Naive thymus-derived CD8-positive, alpha-beta T cell (primary cell): ENCODE measurements around the gene DDX4. TPM values are rescaled to one million over a fixed set of nuclear protein-coding genes. Genes with fewer than 3 reads are reported as not detected.
"Not testable (repeated sequence)": the region's sequence is repeated elsewhere in the genome, so short reads cannot be mapped to it uniquely, and the experiment has no call there.

Source experiments
- ATAC-seq, 2 donors: fragments of 150-1000 bp; cut with Tn5 transposase in 1 of 2; sonication (Bioruptor Pico), chemical (Tn5 transposase) in 1 of 2; 1 replicate in 1 of 2; 2 replicates in 1 of 2; pipeline ENCODE4 v1.10.0; 2021; ENCODE audit warnings: mild to moderate bottlenecking in 2 of 2, moderate library complexity in 2 of 2
- POLR2A ChIA-PET: fragments of 350-600 bp; sonication (Branson Sonifier 250); formaldehyde crosslinking; loops from one replicate; lab custom pipeline; 2021; ENCODE audit warnings: antibody characterized with exemption; lab: Charles Lee
- DNase-seq, 10 donors: peaks; one replicate each; pipeline versions ENCODE4 v3.0.0 to v3.0.0-alpha.2; 2020 to 2022
- H3K27ac Mint-ChIP-seq, 10 donors: one replicate each; pipeline ENCODE4 v1.8.0; 2020 to 2022; ENCODE audit warnings: mild to moderate bottlenecking in 10 of 10, mixed read lengths in 10 of 10, moderate library complexity in 4 of 10, inconsistent platforms in 1 of 10
- H3K27me3 Mint-ChIP-seq, 5 donors: one replicate each; pipeline ENCODE4 v1.8.0; 2021 to 2022; ENCODE audit warnings: mixed read lengths in 5 of 5
- H3K36me3 Mint-ChIP-seq, 3 donors: one replicate each; pipeline ENCODE4 v1.8.0; 2020 to 2022; ENCODE audit warnings: mixed read lengths in 3 of 3, mild to moderate bottlenecking in 2 of 3, inconsistent platforms in 1 of 3
- H3K4me1 Mint-ChIP-seq, 4 donors: one replicate each; pipeline ENCODE4 v1.8.0; 2021 to 2022; ENCODE audit warnings: mixed read lengths in 4 of 4
- H3K4me3 Mint-ChIP-seq, 10 donors: one replicate each; pipeline ENCODE4 v1.8.0; 2020 to 2022; ENCODE audit warnings: mild to moderate bottlenecking in 10 of 10, mixed read lengths in 10 of 10, moderate library complexity in 6 of 10, inconsistent platforms in 1 of 10
- H3K9me3 Mint-ChIP-seq, 9 donors: one replicate each; pipeline ENCODE4 v1.8.0; 2020 to 2022; ENCODE audit warnings: mixed read lengths in 9 of 9, mild to moderate bottlenecking in 3 of 9, inconsistent platforms in 1 of 9, moderate library complexity in 1 of 9
- polyA plus RNA-seq, 3 donors: library from polyadenylated mRNA; unstranded; fragments of 300-500 nt; fragmentation: Illumina TruSeq; gene quantifications; one replicate each; pipeline ENCODE4 v1.2.3, GENCODE V29; 2021
- total RNA-seq, 8 experiments: library from RNA in 2 of 8; stranded (reverse) in 2 of 8; gene quantifications; one replicate each; pipeline ENCODE4 v1.2.3 and lab custom pipeline; 2021 to 2026

Gene DDX4
- total RNA-seq (not detected), polyA plus RNA-seq (not detected), total RNA-seq (lab: John Stamatoyannopoulos, UW) (0 to 0.35 (median 0.04) reads per million in 6 experiments)

DNA sequence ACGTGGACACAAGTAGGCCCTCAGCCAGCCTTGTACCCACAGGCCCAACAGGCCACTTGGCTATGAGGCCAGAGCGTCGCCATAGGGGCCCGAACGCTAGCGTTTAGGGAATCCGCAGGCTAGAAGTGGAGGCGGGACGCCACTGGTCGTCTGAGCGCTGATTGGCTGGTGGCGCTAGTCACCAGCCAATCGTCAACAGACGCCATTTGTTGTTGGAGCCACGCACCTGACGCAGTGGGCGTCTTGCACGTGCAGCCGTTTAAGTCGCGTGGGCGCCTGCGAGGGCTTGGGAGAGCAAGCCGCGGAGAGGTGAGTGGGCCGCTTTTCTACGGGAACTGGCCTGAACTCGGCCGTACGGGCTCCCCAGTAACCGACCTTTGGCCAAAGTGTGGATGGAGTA lies at the start of gene DDX4:
Gene DDX4 (plus strand): TSS at position 269 of the 400 bp plus-strand sequence. CDS start 903 bp downstream, outside the sequence.
- Mint-ChIP-seq H3K4me3 (no peak within 1 kb of the TSS), H3K4me1 (no peaks in the 10 kb centered on the region), H3K9me3 (no peaks in the 10 kb centered on the region), H3K36me3 (no peaks in the 10 kb centered on the region), H3K27ac (no peak within 1 kb of the TSS), H3K27me3 (peaks cover 0 to 2% (median 0%) of the 10 kb centered on the region in 5 donors)
- ATAC-seq: no peak
- POLR2A ChIA-PET: no interaction called here
- no peak for DNase-seq

DNA sequence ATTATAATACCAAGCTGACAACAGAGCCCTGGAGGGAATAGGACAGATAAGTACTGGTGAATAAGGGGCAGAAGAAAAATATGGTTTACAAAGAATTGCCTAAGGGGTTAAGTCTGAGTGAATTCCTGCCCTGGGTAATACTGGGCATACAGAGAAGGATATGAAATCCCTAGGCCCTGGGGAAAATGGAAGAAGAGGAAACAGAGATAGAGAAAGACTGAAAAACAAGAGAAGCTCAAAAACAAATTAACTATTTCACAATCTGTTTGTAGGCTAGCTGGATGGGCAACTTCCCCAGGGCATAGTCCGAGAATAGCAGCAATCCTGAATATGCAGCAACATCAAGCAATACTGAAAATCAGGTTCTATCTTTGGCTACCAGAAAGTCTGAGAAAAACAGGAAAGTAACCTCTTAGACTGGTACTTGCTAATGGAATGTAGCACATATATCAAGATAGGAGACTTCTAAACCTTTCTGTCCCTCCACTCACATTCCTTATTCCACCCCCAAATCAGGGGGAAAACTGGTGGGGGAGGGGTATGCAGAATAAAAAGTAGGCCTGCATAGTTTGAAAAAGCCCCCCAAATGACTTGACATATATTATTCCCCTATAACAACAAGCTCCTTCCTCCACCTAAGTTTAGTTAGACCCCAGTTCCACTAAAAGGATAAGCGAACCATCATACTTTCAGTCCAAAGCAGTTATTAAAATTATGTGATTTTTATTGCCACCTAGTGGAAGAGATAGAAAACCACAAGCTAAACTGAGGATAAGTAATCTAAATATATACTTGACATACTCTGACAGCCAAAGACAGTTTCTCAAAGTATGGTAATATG lies 46.4 kb upstream of the DDX4 start:
- no peaks in the 10 kb centered on the region for H3K27me3 Mint-ChIP-seq
- no peak overlapping the region for H3K4me3 Mint-ChIP-seq
- no peak overlapping the region for H3K27ac Mint-ChIP-seq
- H3K4me1 Mint-ChIP-seq: peaks cover 2 to 9% (median 5%) of the 10 kb centered on the region in 4 donors
- H3K36me3 Mint-ChIP-seq: peaks cover 0 to 14% (median 6%) of the 10 kb centered on the region in 3 donors
- ATAC-seq: peak; percentile 47 to 57
- POLR2A ChIA-PET: interaction anchor here (0.9 kb wide), 1 partner anchor 519 kb away, joined by 4 read pairs; no protein-coding TSS in a partner anchor
- DNase-seq: peak in 3 of 10 donors; percentile 54 to 63 (median 57)
- no peaks in the 10 kb centered on the region for H3K9me3 Mint-ChIP-seq

DNA sequence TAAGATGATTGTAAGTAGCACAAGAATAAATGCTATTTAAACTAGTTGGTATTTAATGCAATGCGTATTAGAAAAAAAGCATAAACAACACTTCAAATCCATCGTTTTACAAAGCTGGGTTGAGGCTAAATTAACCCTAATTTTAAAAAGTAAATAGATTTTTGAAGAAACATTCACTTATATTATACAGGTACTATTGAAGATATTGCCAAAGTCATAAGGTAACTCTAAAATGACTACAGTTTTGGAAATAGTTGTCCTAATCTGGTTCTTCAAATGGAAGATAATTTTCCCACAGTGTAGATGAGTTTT lies 45.8 kb upstream of the DDX4 start:
- H3K4me1 Mint-ChIP-seq: peaks cover 2 to 9% (median 5%) of the 10 kb centered on the region in 4 donors
- H3K4me3 Mint-ChIP-seq: no peak overlapping the region
- no peaks in the 10 kb centered on the region for H3K9me3 Mint-ChIP-seq
- no peak overlapping the region for H3K27ac Mint-ChIP-seq
- H3K27me3 Mint-ChIP-seq: no peaks in the 10 kb centered on the region
- DNase-seq: no peak
- no peak for ATAC-seq
- POLR2A ChIA-PET: interaction anchor here (0.9 kb wide), 1 partner anchor 520 kb away, joined by 4 read pairs; no protein-coding TSS in a partner anchor
- peaks cover 0 to 16% (median 8%) of the 10 kb centered on the region in 3 donors for H3K36me3 Mint-ChIP-seq

DNA sequence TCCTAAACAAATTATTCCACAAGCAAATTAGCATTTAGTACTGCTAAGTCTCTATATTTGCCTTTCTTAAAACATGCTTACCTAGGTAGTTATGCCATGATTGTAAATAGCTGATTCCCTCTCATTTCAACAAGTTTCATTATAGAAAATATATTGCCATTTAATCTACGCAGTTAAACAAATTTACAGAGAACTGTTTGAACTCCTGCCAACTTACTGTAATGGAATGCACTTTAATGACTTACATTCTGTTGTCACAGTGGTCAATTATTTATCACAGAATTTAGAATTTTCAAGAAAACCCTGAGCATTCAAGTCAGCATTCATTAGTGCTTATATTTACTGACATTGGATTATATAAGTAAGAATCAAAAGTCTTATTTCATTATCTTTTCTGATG lies 45.4 kb upstream of the DDX4 start:
- H3K9me3 Mint-ChIP-seq: no peaks in the 10 kb centered on the region
- no peak overlapping the region for H3K27ac Mint-ChIP-seq
- POLR2A ChIA-PET: interaction anchor here (0.9 kb wide), 1 partner anchor 520 kb away, joined by 4 read pairs; no protein-coding TSS in a partner anchor

DNA sequence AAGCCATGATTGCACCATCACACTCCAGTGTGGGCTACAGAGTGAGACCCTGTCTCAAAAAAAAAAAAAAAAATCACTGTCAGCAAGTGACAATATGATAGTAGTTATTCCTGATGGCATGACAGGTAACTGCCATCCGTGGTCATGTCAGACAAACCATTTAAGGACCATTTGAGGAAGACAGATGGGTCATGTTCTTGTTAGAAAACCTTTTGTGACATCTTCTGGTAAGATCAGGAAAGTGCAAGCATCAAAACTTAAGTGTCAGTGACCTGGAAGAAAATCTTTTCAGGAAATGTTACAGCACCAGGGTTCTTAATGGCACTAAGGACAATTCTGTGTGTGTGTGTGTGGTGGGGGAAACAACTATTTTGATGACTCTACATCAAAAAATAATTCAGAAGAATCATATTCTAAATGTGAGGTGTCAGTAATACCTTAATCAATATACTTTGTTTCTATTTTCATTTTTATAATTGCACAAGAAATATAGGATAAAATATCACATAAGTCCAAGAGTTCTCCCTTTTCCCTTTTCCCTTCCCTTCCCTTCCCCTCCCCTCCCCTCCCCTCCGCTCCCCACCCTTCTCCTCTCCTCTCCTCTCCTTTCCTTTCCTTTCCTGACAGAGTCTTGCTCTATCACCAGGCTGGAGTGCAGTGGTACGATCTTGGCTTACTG lies 43.6 kb upstream of the DDX4 start:
- H3K27me3 Mint-ChIP-seq: no peaks in the 10 kb centered on the region
- ATAC-seq (no peak), DNase-seq (peak in 2 of 10 donors; percentile 6 to 8)
- H3K36me3 Mint-ChIP-seq: peaks cover 0 to 22% (median 10%) of the 10 kb centered on the region in 3 donors
- no peak overlapping the region for H3K4me3 Mint-ChIP-seq
- POLR2A ChIA-PET: interaction anchor here (0.7 kb wide), 1 partner anchor 117 kb away, joined by 3 read pairs; no protein-coding TSS in a partner anchor
- H3K27ac Mint-ChIP-seq: no peak overlapping the region
- no peaks in the 10 kb centered on the region for H3K9me3 Mint-ChIP-seq
- peaks cover 2 to 9% (median 5%) of the 10 kb centered on the region in 4 donors for H3K4me1 Mint-ChIP-seq

More for the DNA sequence above, 45.4 kb upstream of the DDX4 start:
- ATAC-seq: no peak
- DNase-seq: no peak
- Mint-ChIP-seq H3K4me3 (no peak overlapping the region), H3K36me3 (peaks cover 0 to 19% (median 12%) of the 10 kb centered on the region in 3 donors), H3K4me1 (peaks cover 2 to 9% (median 5%) of the 10 kb centered on the region in 4 donors), H3K27me3 (no peaks in the 10 kb centered on the region)

DNA sequence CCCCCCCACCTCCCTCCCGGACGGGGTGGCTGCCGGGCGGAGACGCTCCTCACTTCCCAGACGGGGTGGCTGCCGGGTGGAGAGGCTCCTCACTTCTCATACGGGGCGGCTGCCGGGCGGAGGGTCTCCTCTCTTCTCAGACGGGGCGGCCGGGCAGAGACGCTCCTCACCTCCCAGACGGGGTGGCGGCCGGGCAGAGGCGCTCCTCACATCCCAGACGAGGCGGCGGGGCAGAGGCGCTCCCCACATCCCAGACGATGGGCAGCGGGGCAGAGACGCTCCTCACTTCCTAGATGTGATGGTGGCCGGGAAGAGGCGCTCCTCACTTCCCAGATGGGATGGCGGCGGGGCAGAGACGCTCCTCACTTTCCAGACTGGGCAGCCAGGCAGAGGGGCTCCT lies 41.2 kb upstream of the DDX4 start:
- H3K27me3 Mint-ChIP-seq, ATAC-seq, H3K4me3 Mint-ChIP-seq, H3K4me1 Mint-ChIP-seq, POLR2A ChIA-PET, H3K9me3 Mint-ChIP-seq, H3K27ac Mint-ChIP-seq, DNase-seq: not testable (repeated sequence)
- H3K36me3 Mint-ChIP-seq: peaks cover 0 to 33% (median 10%) of the 10 kb centered on the region in 3 donors

DNA sequence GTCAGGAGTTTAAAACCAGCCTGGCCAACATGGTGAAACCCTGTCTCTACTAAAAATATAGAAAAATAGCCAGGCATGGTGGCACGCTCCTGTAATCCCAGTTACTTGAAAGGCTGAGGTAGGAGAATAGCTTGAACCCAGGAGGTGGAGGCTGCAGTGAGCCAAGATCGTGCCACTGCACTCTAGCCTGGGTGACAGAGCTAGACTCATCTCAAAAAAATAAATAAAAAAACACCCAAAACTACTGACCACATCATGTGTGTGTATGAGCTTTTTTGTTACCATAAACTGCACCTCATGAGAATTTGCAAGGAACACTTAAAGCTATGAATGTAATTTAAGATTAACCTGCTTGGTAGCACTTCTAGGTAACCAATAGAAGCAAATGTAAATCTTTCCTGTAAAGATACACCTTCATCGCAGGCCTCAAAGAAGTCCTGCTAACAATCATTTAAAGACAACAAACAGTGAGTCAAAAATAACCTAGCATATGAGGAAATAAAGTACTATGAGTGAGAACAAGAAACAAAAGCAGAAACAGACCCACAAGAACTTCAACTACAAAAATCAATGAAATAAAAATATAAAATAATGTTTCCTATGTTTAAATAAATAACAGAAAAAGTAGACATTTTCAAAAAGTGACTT lies 38.7 kb upstream of the DDX4 start:
- DNase-seq (no peak), ATAC-seq (no peak)
- POLR2A ChIA-PET: no interaction called here
- Mint-ChIP-seq H3K9me3 (no peaks in the 10 kb centered on the region), H3K36me3 (peaks cover 0 to 42% (median 9%) of the 10 kb centered on the region in 3 donors), H3K4me1 (peaks cover 0 to 10% (median 5%) of the 10 kb centered on the region in 4 donors), H3K27me3 (no peaks in the 10 kb centered on the region), H3K4me3 (no peak overlapping the region), H3K27ac (peak overlapping the region in 2 of 10 donors; percentile 9 to 12)

DNA sequence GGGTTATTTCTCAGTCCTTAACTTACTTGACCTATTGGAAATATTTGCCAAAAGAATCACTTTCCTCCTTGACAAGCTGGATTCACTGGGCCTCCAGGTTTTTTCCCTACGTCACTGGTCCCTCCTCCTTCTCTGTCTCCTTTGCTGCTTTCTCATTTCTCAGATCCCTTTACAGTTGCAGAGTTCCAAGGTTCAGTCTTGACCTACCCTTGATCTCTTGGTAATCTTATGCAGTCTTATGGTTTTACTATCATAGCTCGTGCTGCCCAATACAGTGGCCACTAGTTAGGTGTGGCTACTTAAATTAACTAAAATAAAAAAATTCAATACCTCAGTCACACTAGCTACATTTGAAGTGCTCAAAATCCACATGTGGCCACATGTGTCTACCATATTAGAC lies 37.1 kb upstream of the DDX4 start:
- Mint-ChIP-seq H3K9me3 (no peaks in the 10 kb centered on the region), H3K4me1 (peaks cover 0 to 10% (median 8%) of the 10 kb centered on the region in 4 donors), H3K36me3 (peaks cover 0 to 40% (median 6%) of the 10 kb centered on the region in 3 donors), H3K27ac (peak overlapping the region in 1 of 10 donors; percentile 47), H3K27me3 (no peaks in the 10 kb centered on the region), H3K4me3 (no peak overlapping the region)
- POLR2A ChIA-PET: no interaction called here
- no peak for DNase-seq
- ATAC-seq: no peak

DNA sequence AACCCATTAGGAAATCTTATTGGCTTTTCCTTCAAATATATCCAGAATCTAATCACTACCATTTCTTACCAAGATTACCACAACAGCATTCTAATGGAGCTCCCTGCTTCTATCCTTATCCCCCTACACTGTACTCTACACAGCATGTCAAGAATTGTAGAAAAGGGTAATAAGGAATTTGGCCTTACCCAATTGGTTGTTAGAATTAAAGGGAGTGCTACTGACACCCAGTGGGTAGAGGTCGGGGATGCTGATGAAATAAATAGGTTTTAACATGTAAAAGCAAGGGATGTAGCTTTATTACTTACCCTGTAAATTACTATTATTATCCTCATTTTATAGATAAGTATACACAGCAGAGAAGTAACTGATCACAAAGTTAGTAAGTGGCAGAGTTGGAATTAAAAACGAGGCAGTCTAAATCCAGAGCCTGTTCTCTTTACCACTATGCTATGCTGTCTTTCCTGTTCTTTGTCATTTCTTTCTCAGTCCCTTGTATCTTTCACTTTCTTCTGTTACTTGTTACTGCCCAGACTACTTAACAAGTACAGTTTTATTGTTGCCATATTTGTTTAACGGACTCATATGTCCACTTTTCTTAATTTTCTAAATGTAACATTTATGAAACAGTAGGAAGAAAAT lies 36.3 kb upstream of the DDX4 start:
- DNase-seq: no peak
- no peak for ATAC-seq
- Mint-ChIP-seq H3K27ac (no peak overlapping the region), H3K4me1 (peaks cover 0 to 16% (median 8%) of the 10 kb centered on the region in 4 donors), H3K9me3 (no peaks in the 10 kb centered on the region), H3K27me3 (no peaks in the 10 kb centered on the region), H3K4me3 (no peak overlapping the region), H3K36me3 (peaks cover 0 to 45% (median 6%) of the 10 kb centered on the region in 3 donors)
- POLR2A ChIA-PET: interaction anchor here (1.5 kb wide), 1 partner anchor 394 kb away, joined by 3 read pairs; the partner anchor contains the start of genes DHX29 and MTREX

DNA sequence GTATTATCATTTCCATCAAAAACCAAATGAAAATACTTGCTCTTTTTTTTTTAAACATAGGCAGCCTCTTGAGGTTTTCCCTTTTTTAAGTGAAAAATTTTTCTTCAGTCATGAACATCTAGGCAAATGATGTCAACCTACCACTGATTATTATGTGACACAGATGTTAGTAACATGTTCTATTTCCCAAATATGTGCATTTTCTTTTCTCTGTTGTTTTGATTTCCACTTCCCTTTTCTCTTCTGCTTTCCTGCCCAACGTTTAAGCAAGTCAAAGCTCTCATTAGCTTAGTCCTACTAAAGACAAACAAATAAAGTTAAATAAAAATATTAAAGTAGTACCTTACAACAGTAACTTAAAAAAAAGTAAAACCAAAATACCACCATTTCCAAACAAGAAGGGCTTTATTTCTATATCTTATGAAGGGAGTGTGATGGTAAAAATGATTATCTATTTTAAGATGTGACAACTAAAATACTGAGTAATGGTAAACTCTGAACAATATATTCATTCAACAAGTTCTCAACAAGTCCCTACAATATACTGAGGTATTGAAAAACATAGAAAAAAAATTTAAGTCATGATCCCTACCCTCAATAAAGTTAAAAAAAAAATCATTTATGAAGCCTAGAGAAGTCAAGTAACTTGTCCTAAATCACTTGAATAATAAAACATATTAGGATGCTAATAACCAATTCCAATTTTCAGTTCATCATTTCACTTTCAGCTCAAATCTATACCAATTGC lies 35.1 kb upstream of the DDX4 start:
- Mint-ChIP-seq H3K36me3 (peaks cover 0 to 45% (median under 1%) of the 10 kb centered on the region in 3 donors), H3K4me1 (peaks cover 6 to 16% (median 10%) of the 10 kb centered on the region in 4 donors), H3K9me3 (no peaks in the 10 kb centered on the region), H3K27ac (peak overlapping the region in 1 of 10 donors; percentile 35), H3K27me3 (no peaks in the 10 kb centered on the region), H3K4me3 (no peak overlapping the region)
- POLR2A ChIA-PET: interaction anchor here (1.5 kb wide), 1 partner anchor 395 kb away, joined by 3 read pairs; the partner anchor contains the start of genes DHX29 and MTREX
- DNase-seq: no peak
- no peak for ATAC-seq

DNA sequence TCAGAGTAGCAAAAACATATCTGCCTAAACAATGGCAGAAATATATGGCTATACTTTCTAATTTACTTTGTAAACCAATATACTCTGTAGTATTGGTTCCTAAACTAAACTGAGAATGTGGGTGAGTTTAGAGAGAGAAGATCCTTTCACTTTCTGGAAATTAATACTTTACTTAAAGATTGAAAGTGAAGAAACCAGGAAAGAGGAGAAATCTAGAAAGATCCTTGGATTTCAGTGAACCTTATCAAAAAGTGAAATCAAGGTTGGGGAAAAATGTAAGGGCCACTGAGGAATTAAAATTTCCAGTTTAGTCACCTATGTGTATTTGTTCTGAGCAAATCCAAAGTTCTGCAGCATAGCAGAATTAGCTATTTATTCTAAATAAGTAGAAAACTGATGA lies 31.6 kb upstream of the DDX4 start:
- H3K4me1 Mint-ChIP-seq: peaks cover 2 to 29% (median 19%) of the 10 kb centered on the region in 4 donors
- no peaks in the 10 kb centered on the region for H3K9me3 Mint-ChIP-seq
- H3K36me3 Mint-ChIP-seq: peaks cover 0 to 43% (median 10%) of the 10 kb centered on the region in 3 donors
- no peak overlapping the region for H3K4me3 Mint-ChIP-seq
- ATAC-seq: no peak
- no peak for DNase-seq
- POLR2A ChIA-PET: no interaction called here
- H3K27ac Mint-ChIP-seq: no peak overlapping the region
- H3K27me3 Mint-ChIP-seq: no peaks in the 10 kb centered on the region
